GM12874 (cell line): ENCODE results near the gene TLE2.
A peak's percentile ranks its signal among the peaks of the same experiment; 100 is the strongest.

Experiments
- CTCF ChIP-seq: IDR thresholded peaks from 2 replicates; pipeline ENCODE4 v1.5.1; 2011; ENCODE audit warnings: low read depth, mild to moderate bottlenecking, control low read depth, low read length, moderate library complexity; ENCODE audit not compliant: insufficient read depth

TLE2 gene

DNA sequence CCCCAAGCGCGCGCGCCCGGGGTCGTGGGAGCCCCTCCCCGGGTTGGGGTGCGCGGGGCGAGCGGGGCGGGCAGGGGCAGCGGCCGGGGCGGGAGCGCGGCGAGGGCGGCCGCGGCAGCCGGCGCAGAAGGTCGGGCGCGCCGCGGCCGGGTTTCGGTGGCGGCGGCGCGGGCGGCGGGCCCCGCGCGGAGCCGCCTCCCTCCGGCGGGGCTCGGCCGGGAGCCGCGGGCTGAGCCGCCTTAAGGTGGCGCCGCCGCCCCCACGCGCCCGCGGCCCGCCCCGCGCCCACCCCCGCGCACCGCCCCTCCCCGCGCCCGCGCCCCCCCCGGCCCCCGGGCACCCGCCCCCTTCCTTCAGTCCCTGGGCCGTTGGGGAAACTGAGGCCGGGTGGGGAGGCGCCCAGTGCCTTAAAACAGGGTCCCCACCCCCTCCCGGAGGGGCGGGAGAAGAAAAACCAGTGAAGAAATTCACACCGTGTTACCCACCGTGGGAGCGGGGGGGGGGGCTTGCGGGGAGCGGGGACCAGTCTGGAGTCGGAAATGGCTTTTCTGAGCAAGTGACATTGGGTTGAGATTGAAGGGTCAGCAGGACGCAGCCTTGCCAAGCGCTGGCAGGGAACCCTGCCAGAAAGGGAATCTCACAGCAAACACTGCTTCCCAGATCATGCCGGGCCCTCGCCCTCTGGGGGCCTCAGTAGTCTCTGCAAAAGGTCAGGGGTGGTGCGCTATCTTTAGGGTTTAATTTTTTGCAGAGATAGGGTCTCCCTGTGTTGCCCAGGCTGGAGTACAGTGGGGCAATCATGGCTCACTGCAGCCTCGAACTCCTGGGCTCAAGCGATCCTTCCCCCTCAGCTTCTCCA is at the start of gene TLE2:
TSS of gene TLE2 (minus strand) at position 216 of the 859 bp plus-strand sequence. CDS start 376 bp downstream, outside the sequence.
- TF ChIP-seq CTCF: no peak

DNA sequence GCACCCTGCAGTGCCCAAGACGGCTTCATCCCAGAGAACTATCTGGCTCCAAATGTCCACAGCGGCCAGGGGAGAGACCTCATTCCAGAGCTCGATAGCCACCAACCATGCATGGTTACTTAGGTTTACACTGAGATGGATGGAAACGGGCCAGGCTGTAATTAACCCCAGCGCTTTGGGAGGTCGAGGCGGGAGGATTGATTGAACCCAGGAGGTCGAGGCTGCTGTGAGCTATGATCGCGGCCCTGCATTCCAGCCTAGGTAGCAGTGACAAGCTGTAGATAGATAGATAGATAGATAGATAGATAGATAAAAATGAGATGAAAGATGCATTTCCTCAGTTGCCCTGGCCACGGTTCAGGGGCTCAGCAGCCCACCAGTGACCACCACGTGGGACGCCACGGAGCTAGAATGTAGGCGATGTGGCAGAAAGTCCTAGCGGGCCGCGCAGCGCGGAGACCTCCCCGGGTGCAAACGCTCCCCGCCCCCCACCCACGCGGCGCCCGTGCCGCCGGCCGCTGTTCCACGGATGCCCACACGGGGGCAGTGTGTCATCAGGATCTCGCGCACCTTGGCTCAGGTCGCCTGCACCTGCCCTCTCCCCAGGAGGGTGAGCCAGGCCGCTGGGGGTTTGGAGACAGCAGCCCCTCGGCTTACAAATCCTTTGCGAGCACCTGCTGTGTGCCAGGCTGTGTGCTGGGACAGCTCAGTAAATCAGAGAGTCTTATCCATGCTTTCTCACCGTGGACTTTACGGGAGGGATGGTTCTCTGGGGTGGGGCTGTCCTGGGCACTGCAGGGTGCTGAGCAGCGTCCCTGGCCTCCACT is 46.7 kb upstream of the TLE2 start:
- peak; percentile 99 for TF ChIP-seq CTCF

- 0 out of 2 replicates have a peak, but pooled peaks have one; percentile 34 for TF ChIP-seq CTCF
Observed at GRCh38 chr19:3073931-3074595, 45.0 kb upstream of the TLE2 start.

- no peak for TF ChIP-seq CTCF
Observed at GRCh38 chr19:3073159-3073563, 44.1 kb upstream of the TLE2 start.

- no peak for TF ChIP-seq CTCF
Observed at GRCh38 chr19:3071768-3072167, 42.7 kb upstream of the TLE2 start.

GRCh38 chr19:3068071-3068470 is 39.0 kb upstream of the TLE2 start:
- TF ChIP-seq CTCF: no peak

GRCh38 chr19:3067563-3067962 is 38.5 kb upstream of the TLE2 start:
- no peak for TF ChIP-seq CTCF
